Ishikawa (cell line): ENCODE measurements around the gene SLC35C1.

Source experiments
- CEBPB ChIP-seq: IDR thresholded peaks from 2 replicates; pipeline ENCODE4 v1.6.1; 2012
- CREB1 ChIP-seq: IDR thresholded peaks from 2 replicates; pipeline ENCODE4 v1.6.1; 2012; ENCODE audit warnings: low read depth
- EGR1 ChIP-seq: IDR thresholded peaks from 2 replicates; pipeline ENCODE4 v1.6.1; 2012
- EP300 ChIP-seq: IDR thresholded peaks from 2 replicates; pipeline ENCODE4 v1.6.1; 2012; ENCODE audit warnings: borderline replicate concordance
- FOXM1 ChIP-seq: IDR thresholded peaks from 2 replicates; pipeline ENCODE4 v1.6.1; 2012; ENCODE audit warnings: low read depth, borderline replicate concordance
- TF ChIP-seq, protein P1 (sequence below): IDR thresholded peaks from 2 replicates; pipeline ENCODE4 v1.6.1; 2012
- TF ChIP-seq, protein P2 (sequence below): IDR thresholded peaks from 2 replicates; pipeline ENCODE4 v1.6.1; 2012; ENCODE audit warnings: low read depth, mild to moderate bottlenecking

DNA sequence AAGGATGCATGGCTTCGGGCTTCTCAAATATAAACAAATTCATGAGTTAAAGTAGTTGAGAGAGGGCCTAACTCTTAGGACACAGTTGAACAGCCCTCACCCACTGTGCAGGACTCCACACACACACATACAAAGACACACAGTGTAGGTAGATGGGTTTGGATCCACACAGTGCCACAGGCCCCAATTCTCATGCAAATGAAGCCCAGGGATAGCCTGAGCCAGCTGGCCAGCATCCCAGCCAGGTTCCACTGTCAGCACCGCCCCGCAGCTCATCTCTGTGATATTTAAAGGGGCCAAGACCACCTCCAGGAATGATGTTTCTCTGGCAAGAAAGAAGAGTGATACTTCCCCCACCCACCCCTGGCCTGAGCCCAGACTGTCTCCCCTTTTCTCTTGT lies 11.7 kb downstream of the SLC35C1 start:
- TF ChIP-seq, protein P1, sequence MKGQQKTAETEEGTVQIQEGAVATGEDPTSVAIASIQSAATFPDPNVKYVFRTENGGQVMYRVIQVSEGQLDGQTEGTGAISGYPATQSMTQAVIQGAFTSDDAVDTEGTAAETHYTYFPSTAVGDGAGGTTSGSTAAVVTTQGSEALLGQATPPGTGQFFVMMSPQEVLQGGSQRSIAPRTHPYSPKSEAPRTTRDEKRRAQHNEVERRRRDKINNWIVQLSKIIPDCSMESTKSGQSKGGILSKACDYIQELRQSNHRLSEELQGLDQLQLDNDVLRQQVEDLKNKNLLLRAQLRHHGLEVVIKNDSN = no peak
- no peak for TF ChIP-seq EP300
- no peak for TF ChIP-seq EGR1
- TF ChIP-seq, protein P2, sequence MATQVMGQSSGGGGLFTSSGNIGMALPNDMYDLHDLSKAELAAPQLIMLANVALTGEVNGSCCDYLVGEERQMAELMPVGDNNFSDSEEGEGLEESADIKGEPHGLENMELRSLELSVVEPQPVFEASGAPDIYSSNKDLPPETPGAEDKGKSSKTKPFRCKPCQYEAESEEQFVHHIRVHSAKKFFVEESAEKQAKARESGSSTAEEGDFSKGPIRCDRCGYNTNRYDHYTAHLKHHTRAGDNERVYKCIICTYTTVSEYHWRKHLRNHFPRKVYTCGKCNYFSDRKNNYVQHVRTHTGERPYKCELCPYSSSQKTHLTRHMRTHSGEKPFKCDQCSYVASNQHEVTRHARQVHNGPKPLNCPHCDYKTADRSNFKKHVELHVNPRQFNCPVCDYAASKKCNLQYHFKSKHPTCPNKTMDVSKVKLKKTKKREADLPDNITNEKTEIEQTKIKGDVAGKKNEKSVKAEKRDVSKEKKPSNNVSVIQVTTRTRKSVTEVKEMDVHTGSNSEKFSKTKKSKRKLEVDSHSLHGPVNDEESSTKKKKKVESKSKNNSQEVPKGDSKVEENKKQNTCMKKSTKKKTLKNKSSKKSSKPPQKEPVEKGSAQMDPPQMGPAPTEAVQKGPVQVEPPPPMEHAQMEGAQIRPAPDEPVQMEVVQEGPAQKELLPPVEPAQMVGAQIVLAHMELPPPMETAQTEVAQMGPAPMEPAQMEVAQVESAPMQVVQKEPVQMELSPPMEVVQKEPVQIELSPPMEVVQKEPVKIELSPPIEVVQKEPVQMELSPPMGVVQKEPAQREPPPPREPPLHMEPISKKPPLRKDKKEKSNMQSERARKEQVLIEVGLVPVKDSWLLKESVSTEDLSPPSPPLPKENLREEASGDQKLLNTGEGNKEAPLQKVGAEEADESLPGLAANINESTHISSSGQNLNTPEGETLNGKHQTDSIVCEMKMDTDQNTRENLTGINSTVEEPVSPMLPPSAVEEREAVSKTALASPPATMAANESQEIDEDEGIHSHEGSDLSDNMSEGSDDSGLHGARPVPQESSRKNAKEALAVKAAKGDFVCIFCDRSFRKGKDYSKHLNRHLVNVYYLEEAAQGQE = no peak
- no peak for TF ChIP-seq CEBPB
- no peak for TF ChIP-seq FOXM1
- no peak for TF ChIP-seq CREB1
